ENCODE results near the gene CCT8.

Gene CCT8

DNA sequence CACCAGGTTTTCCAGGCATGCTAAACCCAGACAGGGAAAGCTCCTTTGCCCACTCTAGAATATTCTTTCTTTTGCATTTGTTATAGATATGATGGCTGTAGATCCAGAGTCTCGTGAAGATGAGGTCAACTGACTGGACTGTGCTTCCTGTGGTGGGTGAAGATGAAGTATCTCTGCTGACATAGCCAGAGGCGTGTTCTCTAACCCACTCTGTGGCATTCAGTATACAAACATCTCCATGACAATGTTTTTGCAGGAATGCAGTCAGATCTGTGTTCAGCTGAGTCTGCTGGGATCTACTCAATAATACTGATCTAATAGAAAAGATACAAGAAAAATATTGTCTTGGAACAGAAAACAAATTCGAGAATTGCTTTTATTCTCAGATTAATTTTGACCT is 65.6 kb downstream of the CCT8 start:
- no peak overlapping the region for H3K4me3 ChIP-seq (ENCODE audit: low read length, poor library complexity, severe bottlenecking)
- no peaks in the 10 kb centered on the region for H4K20me1 ChIP-seq (ENCODE audit: insufficient read depth, low read length, poor library complexity, severe bottlenecking)
- H3K9me3 ChIP-seq (ENCODE audit: insufficient read depth, low read depth, low read length): no peaks in the 10 kb centered on the region
- peaks cover 2% of the 10 kb centered on the region; the same call in 1 of the 2 replicates for H3K79me2 ChIP-seq (ENCODE audit: insufficient read depth, low read length)
- no peak overlapping the region for H2AFZ ChIP-seq (ENCODE audit: low read length)
- H3K4me2 ChIP-seq (ENCODE audit: low read depth, low read length, poor library complexity, severe bottlenecking): no peak overlapping the region
- H3K27me3 ChIP-seq (ENCODE audit: insufficient read depth, low read length, poor library complexity, severe bottlenecking): no peaks in the 10 kb centered on the region
- H3F3A ChIP-seq (ENCODE audit: low read depth): no peaks in the 10 kb centered on the region
- TF ChIP-seq, protein P1, sequence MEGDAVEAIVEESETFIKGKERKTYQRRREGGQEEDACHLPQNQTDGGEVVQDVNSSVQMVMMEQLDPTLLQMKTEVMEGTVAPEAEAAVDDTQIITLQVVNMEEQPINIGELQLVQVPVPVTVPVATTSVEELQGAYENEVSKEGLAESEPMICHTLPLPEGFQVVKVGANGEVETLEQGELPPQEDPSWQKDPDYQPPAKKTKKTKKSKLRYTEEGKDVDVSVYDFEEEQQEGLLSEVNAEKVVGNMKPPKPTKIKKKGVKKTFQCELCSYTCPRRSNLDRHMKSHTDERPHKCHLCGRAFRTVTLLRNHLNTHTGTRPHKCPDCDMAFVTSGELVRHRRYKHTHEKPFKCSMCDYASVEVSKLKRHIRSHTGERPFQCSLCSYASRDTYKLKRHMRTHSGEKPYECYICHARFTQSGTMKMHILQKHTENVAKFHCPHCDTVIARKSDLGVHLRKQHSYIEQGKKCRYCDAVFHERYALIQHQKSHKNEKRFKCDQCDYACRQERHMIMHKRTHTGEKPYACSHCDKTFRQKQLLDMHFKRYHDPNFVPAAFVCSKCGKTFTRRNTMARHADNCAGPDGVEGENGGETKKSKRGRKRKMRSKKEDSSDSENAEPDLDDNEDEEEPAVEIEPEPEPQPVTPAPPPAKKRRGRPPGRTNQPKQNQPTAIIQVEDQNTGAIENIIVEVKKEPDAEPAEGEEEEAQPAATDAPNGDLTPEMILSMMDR (conservative IDR thresholded peaks at IDR 0.05; ENCODE audit: low read length): no peak
- TF ChIP-seq EZH2phosphoT487 (IDR thresholded peaks at IDR 0.05; ENCODE audit: borderline replicate concordance): no peak
- H3K9ac ChIP-seq (ENCODE audit: low read depth, low read length, poor library complexity, severe bottlenecking): no peak overlapping the region
- H3K36me3 ChIP-seq (ENCODE audit: insufficient read depth, low read length): no peaks in the 10 kb centered on the region
- H3K4me1 ChIP-seq (ENCODE audit: insufficient read depth, low read length, poor library complexity, severe bottlenecking): peaks cover 3% of the 10 kb centered on the region
- H3K9me2 ChIP-seq (replicated peaks; ENCODE audit: low read depth, low read length): no peaks in the 10 kb centered on the region

- no peak for TF ChIP-seq EZH2phosphoT487 (IDR thresholded peaks at IDR 0.05; ENCODE audit: borderline replicate concordance)
- TF ChIP-seq, protein P1 (conservative IDR thresholded peaks at IDR 0.05; ENCODE audit: low read length): no peak
- Histone ChIP-seq H4K20me1 (ENCODE audit: insufficient read depth, low read length, poor library complexity, severe bottlenecking) (no peaks in the 10 kb centered on the region), H3K4me3 (ENCODE audit: low read length, poor library complexity, severe bottlenecking) (no peak overlapping the region), H3K9ac (ENCODE audit: low read depth, low read length, poor library complexity, severe bottlenecking) (no peak overlapping the region), H3K4me1 (ENCODE audit: insufficient read depth, low read length, poor library complexity, severe bottlenecking) (peaks cover 3% of the 10 kb centered on the region), H3K4me2 (ENCODE audit: low read depth, low read length, poor library complexity, severe bottlenecking) (no peak overlapping the region), H3F3A (ENCODE audit: low read depth) (no peaks in the 10 kb centered on the region), H3K27me3 (ENCODE audit: insufficient read depth, low read length, poor library complexity, severe bottlenecking) (no peaks in the 10 kb centered on the region), H3K79me2 (ENCODE audit: insufficient read depth, low read length) (peaks cover 6% of the 10 kb centered on the region; the same call in 1 of the 2 replicates), H3K9me2 (replicated peaks; ENCODE audit: low read depth, low read length) (no peaks in the 10 kb centered on the region), H3K36me3 (ENCODE audit: insufficient read depth, low read length) (no peaks in the 10 kb centered on the region), H2AFZ (ENCODE audit: low read length) (no peak overlapping the region), H3K9me3 (ENCODE audit: insufficient read depth, low read depth, low read length) (no peaks in the 10 kb centered on the region)
Observed at GRCh38 chr21:29007135-29007534, 66.3 kb downstream of the CCT8 start.

All from Loucy (cell line).